ENCODE results near the gene LRRK1.
"Not testable (repeated sequence)": the region's sequence is repeated elsewhere in the genome, so short reads cannot be mapped to it uniquely, and the experiment has no call there.

Gene LRRK1

DNA sequence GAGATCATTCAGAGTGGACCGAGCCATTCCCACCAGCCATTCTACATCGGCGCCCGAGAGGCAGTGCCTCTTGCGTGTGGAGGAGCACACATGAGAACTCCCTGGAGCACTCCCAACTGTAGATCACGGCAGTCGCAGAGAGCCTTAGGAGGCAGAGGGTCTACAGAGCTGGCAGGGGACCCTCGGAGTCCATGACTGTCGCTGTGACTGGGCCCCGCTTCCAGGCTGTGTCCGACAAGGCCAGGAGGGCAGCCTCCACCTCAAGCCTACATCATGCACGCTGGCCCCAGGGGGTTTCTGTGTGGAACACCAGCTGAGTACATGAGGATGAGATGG lies 173.7 kb downstream of the LRRK1 start:
- no peak for DNase-seq (ENCODE audit: low read depth)

DNA sequence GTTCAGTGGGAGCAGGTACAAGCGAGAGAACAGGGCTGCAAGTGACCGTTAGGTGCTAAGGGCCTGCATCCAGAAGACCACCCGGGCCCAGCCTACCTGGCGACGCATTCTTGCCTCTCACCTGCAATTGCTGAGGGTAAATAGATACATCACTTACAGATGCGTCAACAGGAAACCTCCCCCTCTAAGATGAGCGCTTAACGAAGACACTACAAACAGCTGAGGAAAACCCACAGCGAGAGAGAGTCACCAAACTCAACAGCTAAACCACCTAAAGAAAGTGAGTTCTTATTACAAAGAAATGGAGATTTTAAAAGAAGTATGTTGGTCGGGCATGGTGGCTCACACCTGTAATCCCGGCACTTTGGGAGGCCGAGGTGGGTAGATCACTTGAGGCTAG lies 174.8 kb downstream of the LRRK1 start:
- no peak for DNase-seq (ENCODE audit: low read depth)

DNA sequence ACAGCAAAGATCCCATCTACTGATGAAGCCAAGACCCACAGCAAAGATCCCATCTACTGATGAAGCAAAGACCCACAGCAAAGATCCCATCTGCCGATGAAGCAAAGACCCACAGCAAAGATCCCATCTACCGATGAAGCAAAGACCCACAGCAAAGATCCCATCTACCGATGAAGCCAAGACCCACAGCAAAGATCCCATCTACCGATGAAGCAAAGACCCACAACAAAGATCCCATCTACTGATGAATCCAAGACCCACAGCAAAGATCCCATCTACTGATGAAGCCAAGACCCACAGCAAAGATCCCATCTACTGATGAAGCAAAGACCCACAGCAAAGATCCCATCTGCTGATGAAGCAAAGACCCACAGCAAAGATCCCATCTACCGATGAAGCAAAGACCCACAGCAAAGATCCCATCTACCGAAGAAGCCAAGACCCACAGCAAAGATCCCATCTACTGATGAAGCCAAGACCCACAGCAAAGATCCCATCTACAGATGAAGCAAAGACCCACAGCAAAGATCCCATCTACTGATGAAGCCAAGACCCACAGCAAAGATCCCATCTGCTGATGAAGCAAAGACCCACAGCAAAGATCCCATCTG lies 176.7 kb downstream of the LRRK1 start:
- DNase-seq (ENCODE audit: low read depth): not testable (repeated sequence)

DNA sequence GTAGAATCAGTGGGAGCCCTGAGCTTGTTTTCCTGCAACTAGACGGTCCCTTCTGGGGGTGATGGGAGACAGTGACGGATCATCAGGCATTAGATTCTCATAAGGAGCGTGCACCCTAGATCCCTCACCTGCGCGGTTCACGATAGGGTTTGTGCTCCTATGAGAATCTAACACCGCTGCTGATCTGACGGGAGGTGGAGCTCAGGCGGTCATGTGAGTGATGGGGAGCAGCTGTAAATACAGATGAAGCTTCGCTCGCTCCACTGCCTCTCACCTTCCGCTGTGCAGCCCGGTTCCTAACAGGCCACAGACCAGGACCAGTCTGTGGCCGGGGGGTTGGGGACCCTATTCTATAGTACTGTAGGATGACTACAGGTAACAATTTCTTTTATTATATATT lies 178.0 kb downstream of the LRRK1 start:
- no peak for DNase-seq (ENCODE audit: low read depth)

DNA sequence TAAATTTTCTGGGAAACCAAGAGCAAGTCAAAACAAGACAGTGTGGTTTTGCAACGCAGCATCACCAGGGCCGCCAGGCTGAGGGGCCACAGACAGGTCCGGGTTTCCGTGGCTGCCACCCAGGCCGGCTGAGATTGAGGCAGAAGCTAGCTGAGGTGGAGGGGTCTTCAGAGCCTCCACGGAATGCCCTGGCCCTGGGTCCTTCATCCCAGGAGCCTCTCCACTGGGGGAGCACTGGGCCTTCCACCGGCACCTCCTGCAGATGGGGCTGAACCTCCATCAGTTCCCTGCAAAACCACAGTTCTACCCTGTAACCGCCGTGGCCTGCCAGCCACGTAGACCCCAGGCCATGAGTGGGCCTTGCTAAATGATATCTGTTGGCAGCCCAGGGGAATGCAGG lies 180.0 kb downstream of the LRRK1 start:
- DNase-seq (ENCODE audit: low read depth): no peak

DNA sequence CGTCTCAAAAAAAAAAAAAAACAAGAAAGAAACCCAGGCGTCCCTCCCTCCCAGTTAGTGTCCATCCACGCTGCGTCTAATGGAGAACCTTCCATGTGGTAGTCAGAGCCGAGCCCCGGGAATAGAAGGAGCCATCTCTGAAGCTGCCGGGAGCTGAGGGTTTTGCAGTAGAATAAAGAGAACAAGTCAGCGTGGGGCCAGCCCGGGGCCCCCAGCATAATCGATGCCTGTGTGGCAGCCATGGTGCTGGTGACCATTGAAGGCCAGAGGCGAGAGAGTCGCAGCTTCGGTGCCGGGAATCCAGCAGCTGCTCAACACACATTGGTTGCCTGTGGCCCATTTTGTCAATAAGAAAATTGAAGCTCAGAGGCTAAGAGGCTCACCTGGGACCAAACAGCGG lies 181.0 kb downstream of the LRRK1 start:
- DNase-seq (ENCODE audit: low read depth): no peak

DNA sequence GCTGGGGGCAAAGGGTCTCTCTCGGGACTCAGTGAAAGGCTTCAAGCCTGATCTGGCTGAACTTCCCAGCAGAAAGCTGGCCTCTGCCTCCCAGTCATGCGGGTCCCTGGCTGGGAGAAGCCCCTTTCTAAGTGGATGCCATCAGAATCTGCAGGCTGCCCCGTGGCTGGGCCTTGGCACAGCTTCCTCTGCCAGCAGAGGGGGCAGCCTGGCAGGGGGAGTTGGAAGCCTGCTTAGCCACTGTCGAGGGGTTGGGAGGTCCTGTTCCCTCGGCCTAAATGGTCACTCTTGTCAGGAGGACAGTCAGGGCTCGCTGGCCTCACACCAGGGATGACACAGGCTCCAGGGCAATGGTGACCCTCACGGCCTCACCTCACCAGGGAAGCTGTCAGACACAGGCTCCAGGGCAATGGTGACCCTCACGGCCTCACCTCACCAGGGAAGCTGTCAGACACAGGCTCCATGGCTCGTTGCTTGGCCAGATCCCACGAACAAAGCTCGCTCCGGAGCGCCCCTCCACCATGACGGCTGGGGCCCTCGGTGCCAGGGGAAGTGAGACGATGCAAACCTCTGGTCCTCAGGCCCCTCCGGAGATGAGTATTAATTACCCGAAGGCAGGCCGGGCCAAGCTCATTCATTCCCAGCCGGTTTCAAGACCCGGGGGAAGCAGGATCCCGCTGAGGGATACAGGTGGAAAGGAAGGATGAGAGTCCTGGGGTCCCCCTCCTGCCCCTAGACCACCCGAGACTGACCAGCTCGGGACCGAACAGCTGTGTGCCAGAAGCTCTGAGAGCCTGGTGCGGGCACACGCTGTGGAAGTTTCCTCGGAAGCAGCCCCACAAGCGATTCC lies 181.7 kb downstream of the LRRK1 start:
- no peak for DNase-seq (ENCODE audit: low read depth)

DNA sequence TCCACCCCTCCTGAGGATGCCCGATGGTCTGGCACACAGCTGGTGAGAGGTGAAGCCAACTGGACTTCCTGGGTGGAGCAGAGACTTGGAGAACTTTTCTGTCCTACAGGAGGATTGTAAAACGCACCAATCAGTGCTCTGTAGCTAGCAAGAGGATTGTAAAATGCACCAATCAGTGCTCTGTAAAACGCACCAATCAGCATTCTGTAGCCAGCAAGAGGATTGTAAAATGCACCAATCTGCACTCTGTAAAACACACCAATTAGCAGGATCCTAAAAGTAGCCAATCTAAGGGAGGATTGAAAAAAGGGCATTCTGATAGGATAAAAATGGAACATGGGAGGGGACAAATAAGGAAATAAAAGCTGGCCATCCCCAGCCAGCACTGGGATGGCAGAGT lies 182.5 kb downstream of the LRRK1 start:
- no peak for DNase-seq (ENCODE audit: low read depth)

DNA sequence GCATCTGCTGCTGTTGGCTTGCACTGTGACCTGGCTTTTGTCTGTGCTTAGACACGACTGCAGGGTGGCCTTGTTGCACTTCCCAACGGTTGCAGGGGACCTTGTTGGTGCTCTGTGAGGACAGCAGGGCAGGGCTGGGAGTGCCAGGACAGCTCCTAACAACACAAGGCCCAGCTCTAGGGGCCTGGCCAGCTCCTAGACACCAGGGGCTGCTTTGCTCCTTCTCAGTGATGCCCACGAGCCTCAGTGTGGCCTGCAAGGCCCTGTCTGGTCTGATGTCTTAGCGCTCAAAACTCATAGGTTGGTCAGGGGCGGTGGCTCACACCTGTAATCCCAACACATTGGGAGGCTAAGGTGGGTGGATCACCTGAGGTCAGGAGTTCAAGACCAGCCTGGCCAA lies 183.6 kb downstream of the LRRK1 start:
- no peak for DNase-seq (ENCODE audit: low read depth)

DNA sequence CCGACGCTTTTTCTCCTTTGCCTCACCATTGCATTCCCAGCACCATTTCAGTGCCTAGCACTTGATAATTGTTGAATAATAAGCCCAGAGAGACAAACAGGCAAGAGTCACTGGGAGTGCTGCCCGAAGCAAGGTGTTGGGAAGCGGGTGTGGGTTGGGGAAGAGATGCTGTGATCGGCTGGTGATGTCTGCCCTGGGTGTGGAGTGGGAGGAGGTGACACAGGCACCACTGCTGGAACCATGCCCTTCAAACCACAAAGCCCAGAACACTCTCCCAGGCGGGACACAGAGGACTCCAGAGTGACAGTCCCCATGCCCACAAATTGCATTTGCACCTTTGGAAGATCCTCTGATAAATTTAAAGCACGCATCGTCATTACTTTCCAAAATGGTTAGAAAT lies 184.4 kb downstream of the LRRK1 start:
- no peak for DNase-seq (ENCODE audit: low read depth)

DNA sequence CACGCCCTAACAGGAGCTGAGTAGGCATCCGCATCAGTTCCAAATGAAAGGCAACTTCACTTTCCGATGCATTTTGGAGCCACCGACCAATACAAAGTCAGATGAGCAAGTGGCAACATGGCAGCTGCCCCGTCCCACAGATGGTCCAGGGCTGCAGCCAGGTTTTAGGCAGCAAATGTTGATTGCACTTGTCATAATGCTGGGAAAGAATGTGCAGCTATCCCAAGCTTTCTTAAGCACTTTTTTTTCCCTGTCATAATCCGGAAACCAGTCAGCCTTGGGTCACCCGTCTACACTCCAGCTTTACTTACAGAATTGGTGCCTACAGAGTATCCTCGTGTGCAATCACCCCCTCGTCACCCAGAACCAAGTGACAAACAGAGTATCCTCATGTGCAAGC lies 185.0 kb downstream of the LRRK1 start:
- DNase-seq (ENCODE audit: low read depth): no peak

DNA sequence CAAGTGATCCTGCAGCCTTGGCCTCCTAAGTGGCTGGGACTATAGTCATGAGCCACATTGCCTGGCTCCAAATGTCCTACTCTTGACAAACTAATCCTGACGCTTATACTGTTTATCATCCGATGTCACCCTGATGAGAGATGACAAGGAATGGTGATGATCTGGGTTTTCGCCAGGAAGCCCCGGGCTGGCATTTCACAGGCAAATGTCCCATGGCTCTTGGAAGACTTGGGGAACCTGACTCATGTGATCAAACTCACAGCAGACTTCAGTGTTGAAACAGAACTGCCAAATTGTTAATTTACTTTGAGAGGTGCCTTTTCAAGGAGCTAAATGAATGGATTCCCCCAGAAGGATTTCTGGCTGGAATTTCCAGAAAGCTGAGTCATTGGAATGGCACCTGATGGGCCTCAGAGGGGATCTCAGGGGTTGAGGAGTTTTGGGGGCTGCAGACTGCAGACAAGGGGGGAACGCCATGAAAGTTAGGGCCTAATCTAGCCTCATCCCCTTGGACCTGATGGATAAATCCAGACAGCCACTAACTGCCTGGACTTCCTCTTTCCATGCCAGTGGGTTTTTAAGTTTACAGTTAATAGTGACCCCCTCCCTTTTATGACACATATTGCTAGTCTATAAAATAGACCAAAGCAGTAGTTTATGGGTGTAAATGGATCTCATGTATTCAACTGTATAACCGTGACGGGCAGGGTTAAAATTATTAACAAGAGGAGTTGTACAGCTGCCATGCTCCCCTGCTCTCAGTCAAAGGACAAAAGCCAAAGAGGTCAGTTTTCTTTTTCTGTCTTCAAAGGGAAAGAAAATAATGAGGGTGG lies 186.1 kb downstream of the LRRK1 start:
- DNase-seq (ENCODE audit: low read depth): no peak

DNA sequence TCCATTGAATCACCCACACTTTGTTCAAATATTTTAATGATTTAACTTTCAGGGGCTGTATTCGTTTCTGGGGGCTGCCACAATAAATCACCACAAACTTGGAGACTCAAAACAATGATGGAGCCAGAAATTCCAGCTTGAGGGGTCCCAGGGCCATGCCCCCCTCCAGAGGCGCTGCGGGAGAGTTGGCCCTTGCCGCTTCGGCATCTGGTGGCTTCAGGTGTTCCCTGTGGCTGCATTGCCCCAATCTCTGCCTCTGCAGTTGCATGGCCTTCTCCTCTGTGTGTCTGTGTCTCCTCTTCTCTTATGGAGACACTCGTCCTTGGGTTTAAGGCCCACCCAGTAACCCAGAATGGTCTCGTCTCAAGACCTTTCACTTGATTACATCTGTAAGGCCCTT lies 187.9 kb downstream of the LRRK1 start:
- DNase-seq (ENCODE audit: low read depth): no peak

DNA sequence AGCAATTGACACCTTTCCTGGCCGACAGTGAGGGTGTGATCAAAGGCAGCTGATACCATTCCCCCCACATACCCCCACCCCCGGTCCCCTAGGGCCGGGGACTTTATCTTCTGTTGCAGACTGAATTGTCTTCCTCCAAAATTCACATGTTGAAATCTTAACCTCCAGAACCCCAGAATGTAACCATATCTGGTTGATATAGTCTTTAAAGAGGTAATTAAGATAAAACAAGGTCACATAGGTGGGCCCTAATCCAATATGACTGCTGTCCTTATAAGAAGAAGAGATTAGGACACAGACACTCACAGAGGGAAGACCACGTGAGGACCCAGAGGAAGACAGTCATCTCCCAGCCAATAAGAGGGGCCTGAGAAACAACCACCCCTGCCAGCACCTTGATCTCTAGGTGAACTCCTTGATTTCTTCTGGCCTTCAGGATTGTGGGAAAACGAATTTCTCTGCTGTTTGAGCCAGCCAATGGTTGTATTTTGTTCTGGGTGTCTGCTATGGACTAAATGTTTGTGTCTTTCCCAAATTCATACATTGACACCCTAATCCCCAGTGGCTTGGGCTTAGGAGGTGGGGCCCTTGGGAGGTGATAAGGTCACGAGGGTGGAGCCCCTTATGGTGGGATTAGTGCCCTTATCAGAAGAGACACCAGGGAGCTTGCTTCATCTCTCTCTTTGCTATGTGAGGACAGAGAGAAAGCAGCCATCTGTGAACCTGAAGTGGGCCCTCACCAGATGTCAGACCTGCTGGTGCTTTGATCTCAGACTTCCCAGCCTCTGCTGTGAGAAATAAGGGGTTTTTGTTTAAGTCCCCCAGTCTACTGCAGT lies 188.7 kb downstream of the LRRK1 start:
- DNase-seq (ENCODE audit: low read depth): no peak

DNA sequence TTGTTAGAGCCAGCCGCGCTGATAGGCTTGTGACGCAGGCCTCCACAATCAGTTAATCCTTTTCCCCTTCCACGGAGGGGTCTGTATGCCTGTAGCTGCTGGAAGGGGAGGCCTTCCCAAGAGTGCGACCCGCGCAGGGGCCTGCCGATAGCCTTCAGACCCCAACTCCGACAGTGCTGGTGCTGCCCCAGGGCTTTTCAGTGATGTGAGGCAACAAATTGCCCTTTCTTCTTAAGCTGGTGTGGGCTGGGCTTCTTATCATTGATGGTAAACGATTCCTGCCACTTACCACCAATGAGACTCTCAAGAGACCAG lies 189.3 kb downstream of the LRRK1 start:
- no peak for DNase-seq (ENCODE audit: low read depth)

DNA sequence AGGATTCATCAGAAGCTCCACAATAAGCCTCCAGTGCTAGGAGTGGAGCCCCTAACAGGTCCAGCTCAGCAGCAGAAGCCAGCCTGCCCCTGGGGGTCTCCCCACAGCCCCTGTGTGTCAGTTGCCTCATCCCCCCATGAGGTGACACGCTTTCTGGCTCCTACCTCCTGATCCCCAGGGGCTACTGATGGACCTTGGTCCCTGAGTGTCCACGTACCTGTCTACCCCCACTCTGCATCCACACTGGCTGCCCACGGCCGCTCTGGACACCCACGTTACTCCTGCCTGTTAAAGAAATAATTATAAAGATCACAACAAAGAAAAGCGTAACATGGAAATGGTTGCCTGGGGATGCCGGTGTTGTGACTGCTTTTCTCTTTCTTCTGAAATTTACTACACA lies 189.6 kb downstream of the LRRK1 start:
- no peak for DNase-seq (ENCODE audit: low read depth)

DNA sequence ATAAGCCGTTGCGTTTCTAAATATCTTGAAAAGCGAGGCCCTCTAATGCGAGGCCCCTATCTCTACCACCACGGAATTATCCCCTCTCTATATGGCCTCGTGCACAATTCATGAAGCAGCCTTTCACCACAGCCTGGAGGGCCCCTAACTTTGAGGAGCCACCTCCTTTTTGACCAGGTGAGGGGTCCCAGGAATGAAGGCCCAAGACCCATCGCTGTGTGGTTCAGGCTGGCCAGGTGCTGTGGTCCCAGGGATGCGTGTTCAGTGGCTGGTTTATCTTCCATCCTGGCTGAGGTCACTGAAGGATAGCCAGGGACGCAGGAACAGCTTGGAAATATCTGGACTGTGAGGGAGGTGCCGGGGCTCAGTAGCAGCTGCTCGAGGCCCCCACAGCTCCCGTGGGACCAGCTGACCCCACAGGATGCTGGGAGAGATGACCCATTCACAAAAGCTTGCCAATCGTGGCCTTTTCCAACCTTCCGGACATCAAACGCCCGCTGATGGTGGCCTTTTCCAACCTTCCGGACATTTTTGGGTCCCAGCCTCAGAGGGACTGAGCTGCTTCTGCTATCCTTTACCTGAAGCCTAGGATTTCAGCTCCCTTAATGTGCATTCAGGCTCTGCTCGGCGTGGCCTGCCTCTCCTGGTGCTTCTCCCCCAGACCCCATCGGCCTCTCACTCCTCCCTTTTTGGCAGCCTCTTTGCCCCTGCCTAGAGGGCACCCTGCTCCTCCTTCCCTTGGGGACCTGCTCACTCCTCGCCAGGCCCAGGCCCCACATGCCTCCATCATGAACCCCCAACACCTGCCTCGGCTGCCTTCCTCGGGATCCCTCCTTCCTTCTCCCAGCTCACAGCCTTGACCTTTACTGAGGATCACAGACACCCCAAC lies 191.8 kb downstream of the LRRK1 start:
- DNase-seq (ENCODE audit: low read depth): no peak

DNA sequence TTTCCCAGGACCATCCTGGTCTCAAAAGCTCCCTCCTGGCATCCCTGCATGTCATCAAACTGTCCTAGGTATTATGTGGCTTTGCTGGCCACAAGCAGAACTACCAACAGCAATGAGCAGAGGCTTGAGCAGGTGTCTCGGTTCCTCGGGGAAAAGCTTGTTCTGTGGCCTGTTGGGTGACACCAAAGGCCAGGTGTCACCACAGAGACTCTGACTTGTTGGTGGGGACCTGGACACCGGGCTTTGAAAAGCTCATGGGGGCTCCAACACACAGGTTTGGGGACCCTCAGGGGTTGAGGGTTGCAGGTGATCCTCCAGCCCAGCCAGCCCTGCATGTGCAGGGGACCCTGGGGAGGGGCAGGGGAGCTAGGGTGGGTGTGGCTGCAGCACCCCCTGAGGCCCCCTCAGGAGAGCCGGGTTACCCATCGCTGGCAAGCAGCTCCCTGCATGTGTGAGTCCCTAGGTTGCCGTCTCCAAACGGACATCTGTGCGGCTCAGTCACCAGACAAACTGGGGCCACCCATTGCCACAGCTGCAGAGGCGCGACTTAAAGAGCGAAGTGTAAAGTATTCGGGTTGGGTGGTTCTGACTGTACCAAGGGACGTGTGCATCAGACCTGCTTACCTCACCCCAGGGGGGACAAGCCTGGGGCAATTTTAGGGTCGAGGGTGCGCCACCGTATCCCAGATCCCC lies 192.6 kb downstream of the LRRK1 start:
- DNase-seq (ENCODE audit: low read depth): no peak

DNA sequence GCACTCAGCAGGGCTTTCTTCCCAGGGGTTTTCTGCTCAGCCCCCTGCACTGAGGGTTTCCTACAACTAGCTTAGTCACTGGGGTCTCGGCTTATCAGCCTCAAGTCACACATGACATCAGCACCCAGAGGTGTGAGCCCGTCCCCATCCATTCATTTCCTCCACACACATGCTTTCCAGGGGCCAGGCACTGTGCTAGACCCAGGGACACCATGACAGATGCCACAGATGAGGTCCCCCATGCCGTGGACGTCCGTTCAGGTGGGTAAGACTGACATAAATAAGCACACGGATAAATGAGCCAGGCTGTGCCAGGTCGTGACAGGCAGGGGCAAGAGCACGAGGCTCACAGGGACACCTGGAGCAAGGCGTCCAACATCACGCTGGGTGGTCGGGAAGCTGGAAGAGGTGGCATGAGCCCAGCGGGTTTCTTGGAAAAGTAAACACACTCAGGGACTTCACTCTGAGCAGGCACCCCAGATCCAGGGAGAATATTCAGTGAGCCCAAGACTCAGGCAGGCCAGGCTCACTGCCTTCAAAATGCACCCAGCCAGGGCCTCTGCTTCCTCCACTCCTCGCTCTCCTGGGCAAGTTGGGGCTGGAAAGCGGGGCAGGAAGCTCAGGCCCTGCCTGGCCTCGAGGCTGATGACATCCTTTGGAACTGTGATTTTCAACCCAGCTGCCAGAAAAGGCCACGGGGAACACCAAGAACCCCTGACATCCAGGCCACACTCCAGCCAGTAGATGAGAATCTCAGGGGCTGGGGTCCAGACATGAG lies 193.4 kb downstream of the LRRK1 start:
- DNase-seq (ENCODE audit: low read depth): no peak
